H9 (cell line): Measurements from ENCODE around the gene WHRN. TPM values are rescaled to one million over a fixed set of nuclear protein-coding genes. Genes with fewer than 3 reads are reported as not detected.

ENCODE experiments used
- DNase-seq: peaks from one replicate; pipeline ENCODE4 v3.0.0-alpha.2; 2017
- H2AFZ ChIP-seq: one replicate; pipeline ENCODE4 v1.6.1; 2013; ENCODE audit warnings: mild to moderate bottlenecking, low read length, control low read depth, moderate library complexity
- H2AK5ac ChIP-seq: 2 replicates; pipeline ENCODE4 v1.6.1; 2013; ENCODE audit warnings: low read length, control low read depth, mixed read lengths; ENCODE audit not compliant: insufficient read length
- H2BK120ac ChIP-seq: one replicate; pipeline ENCODE4 v1.6.1; 2013; ENCODE audit warnings: low read depth, mild to moderate bottlenecking, low read length, control low read depth, inconsistent platforms; ENCODE audit not compliant: poor library complexity, severe bottlenecking
- H2BK12ac ChIP-seq: 2 replicates; pipeline ENCODE4 v1.6.1; 2013; ENCODE audit warnings: low read length, control low read depth, mixed read lengths, low read depth; ENCODE audit not compliant: insufficient read length
- H2BK15ac ChIP-seq: 2 replicates; pipeline ENCODE4 v1.6.1; 2013; ENCODE audit warnings: low read depth, low read length, control low read depth
- H2BK20ac ChIP-seq: one replicate; pipeline ENCODE4 v1.6.1; 2013; ENCODE audit warnings: low read depth, mild to moderate bottlenecking, low read length, control low read depth, inconsistent platforms; ENCODE audit not compliant: poor library complexity, severe bottlenecking
- H2BK5ac ChIP-seq: 2 replicates; pipeline ENCODE4 v1.6.1; 2013; ENCODE audit warnings: low read length, control low read depth, mixed read lengths; ENCODE audit not compliant: insufficient read length
- H3K14ac ChIP-seq: 2 replicates; pipeline ENCODE4 v1.6.1; 2013; ENCODE audit warnings: low read length, control low read depth; ENCODE audit not compliant: insufficient read depth
- H3K18ac ChIP-seq: 2 replicates; pipeline ENCODE4 v1.6.1; 2013; ENCODE audit warnings: low read depth, mild to moderate bottlenecking, mixed read lengths, low read length, control low read depth; ENCODE audit not compliant: insufficient read length
- H3K23ac ChIP-seq: 2 replicates; pipeline ENCODE4 v1.6.1; 2013; ENCODE audit warnings: low read length, control low read depth, mixed read lengths, low read depth; ENCODE audit not compliant: insufficient read length
- H3K23me2 ChIP-seq: 2 replicates; pipeline ENCODE4 v1.6.1; 2013; ENCODE audit warnings: low read depth, mild to moderate bottlenecking, mixed read lengths, low read length, control low read depth; ENCODE audit not compliant: insufficient read length, poor library complexity, severe bottlenecking
- H3K27ac ChIP-seq: 2 replicates; pipeline ENCODE4 v1.5.1; 2013; ENCODE audit warnings: low read length, control low read depth, mixed read lengths, low read depth; ENCODE audit not compliant: insufficient read length
- H3K27me3 ChIP-seq: 2 replicates; pipeline ENCODE4 v1.6.1; 2013; ENCODE audit warnings: low read length, control low read depth, inconsistent platforms; ENCODE audit not compliant: insufficient read depth
- H3K4ac ChIP-seq: 2 replicates; pipeline ENCODE4 v1.6.1; 2013; ENCODE audit warnings: low read depth, mild to moderate bottlenecking, control low read depth, inconsistent platforms, low read length, moderate library complexity
- H3K4me1 ChIP-seq: 2 replicates; pipeline ENCODE4 v1.6.1; 2013; ENCODE audit warnings: low read length, control low read depth, inconsistent platforms; ENCODE audit not compliant: insufficient read depth
- H3K4me2 ChIP-seq: 2 replicates; pipeline ENCODE4 v1.6.1; 2013; ENCODE audit warnings: low read length, control low read depth, mixed read lengths; ENCODE audit not compliant: insufficient read length, insufficient read depth
- H3K56ac ChIP-seq: 2 replicates; pipeline ENCODE4 v1.6.1; 2013; ENCODE audit warnings: low read depth, mild to moderate bottlenecking, mixed read lengths, low read length, control low read depth; ENCODE audit not compliant: insufficient read length
- H3K79me1 ChIP-seq: 2 replicates; pipeline ENCODE4 v1.6.1; 2013; ENCODE audit warnings: low read depth, mild to moderate bottlenecking, moderate library complexity, low read length, control low read depth, inconsistent platforms; ENCODE audit not compliant: insufficient read depth, poor library complexity, severe bottlenecking
- H3K79me2 ChIP-seq: 2 replicates; pipeline ENCODE4 v1.6.1; 2013; ENCODE audit warnings: low read length, control low read depth, inconsistent platforms; ENCODE audit not compliant: insufficient read depth
- H3K9ac ChIP-seq: 2 replicates; pipeline ENCODE4 v1.6.1; 2013; ENCODE audit warnings: low read length, control low read depth, mixed read lengths; ENCODE audit not compliant: insufficient read length; ENCODE audit errors: extremely low read depth
- H3K9me3 ChIP-seq: one replicate; pipeline ENCODE4 v1.6.1; 2013; ENCODE audit warnings: low read depth, low read length, inconsistent platforms; ENCODE audit not compliant: control insufficient read depth
- H3T11ph ChIP-seq: one replicate; pipeline ENCODE4 v1.6.1; 2013; ENCODE audit warnings: mild to moderate bottlenecking, low read length, control low read depth, inconsistent platforms
- H4K20me1 ChIP-seq: one replicate; pipeline ENCODE4 v1.6.1; 2013; ENCODE audit not compliant: control insufficient read depth, insufficient read length, insufficient read depth
- H4K5ac ChIP-seq: 2 replicates; pipeline ENCODE4 v1.6.1; 2013; ENCODE audit warnings: low read depth, mild to moderate bottlenecking, mixed read lengths, low read length, control low read depth; ENCODE audit not compliant: insufficient read length
- H4K8ac ChIP-seq: replicated peaks from 2 replicates; pipeline ENCODE4 v1.6.1; 2013; ENCODE audit warnings: low read length, control low read depth, mixed read lengths, low read depth; ENCODE audit not compliant: insufficient read length
- H4K91ac ChIP-seq: 2 replicates; pipeline ENCODE4 v1.6.1; 2013; ENCODE audit warnings: low read depth, mild to moderate bottlenecking, moderate library complexity, mixed read lengths, low read length, control low read depth; ENCODE audit not compliant: insufficient read length
- H3K27ac Mint-ChIP-seq, 3 experiments: 2 replicates in 2 of 3; 3 replicates in 1 of 3; pipeline ENCODE4 v1.8.0; 2020 to 2021; ENCODE audit warnings: mixed read lengths in 3 of 3, mild to moderate bottlenecking in 1 of 3, moderate library complexity in 1 of 3
- H3K27me3 Mint-ChIP-seq: 2 replicates; pipeline ENCODE4 v1.8.0; 2021; ENCODE audit warnings: low read depth, mild to moderate bottlenecking, moderate library complexity, mixed read lengths
- H3K36me3 Mint-ChIP-seq, 3 experiments: 2 replicates in 2 of 3; 3 replicates in 1 of 3; pipeline ENCODE4 v1.8.0; 2020 to 2021; ENCODE audit warnings: low read depth in 3 of 3, mixed read lengths in 3 of 3; ENCODE audit not compliant: insufficient read depth in 1 of 3
- H3K4me1 Mint-ChIP-seq, 2 experiments: 2 replicates each; pipeline ENCODE4 v1.8.0; 2020; ENCODE audit warnings: mixed read lengths in 2 of 2
- H3K4me3 Mint-ChIP-seq, 2 experiments: 2 replicates in 1 of 2; 3 replicates in 1 of 2; pipeline ENCODE4 v1.8.0; 2020 to 2021; ENCODE audit warnings: mild to moderate bottlenecking in 2 of 2, mixed read lengths in 2 of 2, moderate library complexity in 1 of 2
- H3K9me3 Mint-ChIP-seq, 2 experiments: 2 replicates in 1 of 2; 3 replicates in 1 of 2; pipeline ENCODE4 v1.8.0; 2020; ENCODE audit warnings: mild to moderate bottlenecking in 2 of 2, mixed read lengths in 2 of 2, moderate library complexity in 1 of 2
- CTCF ChIP-seq: fragments of 200-600 bp; sonication (generic); conservative IDR thresholded peaks from 3 replicates; pipeline ENCODE4 v1.8.0; 2021; ENCODE audit warnings: antibody characterized with exemption, mild to moderate bottlenecking
- WGBS: extraction: QIAGEN DNeasy Blood & Tissue Kit; methylation state at CpG from one replicate; pipeline ENCODE4 v1.1.7; 2013; ENCODE audit warnings: missing lambda C conversion rate, low lambda C conversion rate, mixed read lengths; ENCODE audit not compliant: insufficient read length; ENCODE audit errors: extremely low coverage; 5-methylcytosine and 5-hydroxymethylcytosine counted together
- total RNA-seq: library from RNA; stranded (reverse); gene quantifications from 2 replicates; pipeline ENCODE4 v1.2.1, GENCODE V29; 2021

Gene WHRN
- total RNA-seq, 1 experiment from 2014 or later: 2.2 TPM

GRCh38 chr9:114486205-114486963 is 18.9 kb downstream of the WHRN start:
- H3K9me3 Mint-ChIP-seq: no peaks in the 10 kb centered on the region
- H4K8ac ChIP-seq: no peak overlapping the region
- H2AFZ ChIP-seq: no peak overlapping the region
- no peak overlapping the region for H2BK120ac ChIP-seq
- no peak overlapping the region for H2BK5ac ChIP-seq
- no peak overlapping the region for H3K4me3 Mint-ChIP-seq
- H3K56ac ChIP-seq: no peak overlapping the region
- H3K36me3 Mint-ChIP-seq: 0 out of 7 replicates have a peak, but pooled peaks cover 0 to 2% (median 0%) of the 10 kb centered on the region in 3 experiments
- no peak for DNase-seq
- H3K79me1 ChIP-seq: no peaks in the 10 kb centered on the region
- H4K20me1 ChIP-seq: no peaks in the 10 kb centered on the region
- H3K4me1 ChIP-seq: no peaks in the 10 kb centered on the region
- WGBS: 100% methylated on average over 1 of the region's 7 CpGs
- H3K27me3 Mint-ChIP-seq: no peaks in the 10 kb centered on the region
- H3K4ac ChIP-seq: no peak overlapping the region
- H3K9ac ChIP-seq: no peak overlapping the region
- no peak overlapping the region for H3K14ac ChIP-seq
- no peak overlapping the region for H3K27ac ChIP-seq
- no peak overlapping the region for H3K27ac Mint-ChIP-seq
- no peak overlapping the region for H2BK12ac ChIP-seq
- no peak overlapping the region for H3K18ac ChIP-seq
- H3K27me3 ChIP-seq: no peaks in the 10 kb centered on the region
- H3T11ph ChIP-seq: no peak overlapping the region
- no peak overlapping the region for H2AK5ac ChIP-seq
- H3K23ac ChIP-seq: no peak overlapping the region
- no peak overlapping the region for H4K91ac ChIP-seq
- no peak overlapping the region for H3K4me2 ChIP-seq
- H2BK15ac ChIP-seq: no peak overlapping the region
- no peak overlapping the region for H4K5ac ChIP-seq
- H3K23me2 ChIP-seq: no peaks in the 10 kb centered on the region
- peaks cover 8 to 16% of the 10 kb centered on the region in 2 experiments for H3K4me1 Mint-ChIP-seq
- TF ChIP-seq CTCF: no peak
- no peak overlapping the region for H2BK20ac ChIP-seq
- H3K9me3 ChIP-seq: no peaks in the 10 kb centered on the region
- H3K79me2 ChIP-seq: no peaks in the 10 kb centered on the region
